Fibroblast of villous mesenchyme (primary cell): ENCODE results near the gene CTXND1. TPM values are rescaled to one million over a fixed set of nuclear protein-coding genes. Genes with fewer than 3 reads are reported as not detected.

Experiments used
- DNase-seq: peaks from one replicate; pipeline ENCODE4 v3.0.0-alpha.2; 2010; ENCODE audit warnings: low read depth
- H3K4me3 ChIP-seq: 2 replicates; pipeline ENCODE4 v1.5.1; 2011; ENCODE audit warnings: low read depth, mild to moderate bottlenecking, low read length
- total RNA-seq: library from RNA; depleted of rRNA; stranded (reverse); fragments of >200 nt; gene quantifications from 2 replicates; pipeline ENCODE4 v1.2.3, GENCODE V29; 2012
- TF ChIP-seq, protein P1 (sequence below): IDR thresholded peaks from 2 replicates; pipeline ENCODE4 v1.5.1; 2012; ENCODE audit warnings: low read depth, mild to moderate bottlenecking, low read length; ENCODE audit not compliant: insufficient read depth

The CTXND1 gene
- total RNA-seq, 1 donor, result not detected

DNA sequence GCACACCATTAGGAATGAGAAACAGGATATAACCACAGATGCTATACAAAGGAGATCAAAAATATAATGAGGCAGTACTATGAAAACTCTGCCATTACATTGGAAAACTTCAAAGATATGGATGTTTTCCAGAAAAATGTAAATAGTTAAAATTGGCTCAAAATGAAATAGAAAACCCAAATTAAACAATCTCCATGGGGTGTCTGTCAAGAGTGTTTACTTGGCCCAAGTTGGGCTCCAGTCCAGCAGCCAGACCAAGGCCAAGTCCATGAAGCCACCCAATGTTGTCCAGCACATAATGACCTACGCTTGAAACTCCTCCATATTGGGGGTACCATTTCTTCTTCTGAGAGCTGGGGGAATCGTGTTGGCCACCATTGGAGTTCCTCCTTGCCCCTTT is 37.1 kb downstream of the CTXND1 start:
- DNase-seq, result no peak

DNA sequence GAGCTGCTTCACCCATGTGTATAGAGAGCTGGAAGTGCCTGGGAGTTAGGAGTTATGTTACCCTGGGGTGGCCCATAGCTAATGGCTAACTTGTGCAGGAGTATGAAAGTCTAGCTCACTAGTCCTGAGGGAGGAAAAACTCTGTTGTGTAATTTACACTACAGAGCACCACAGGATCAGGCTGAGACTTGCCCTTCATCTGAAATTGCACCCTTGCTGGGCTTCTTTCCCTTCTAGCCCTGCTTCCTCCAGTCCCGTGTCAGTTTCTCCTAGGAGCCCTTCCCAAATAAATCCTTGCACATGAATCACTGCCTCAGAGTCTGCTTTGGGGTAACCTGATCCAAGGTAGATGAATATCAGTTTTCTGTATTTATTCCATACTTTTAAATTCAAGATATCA is 40.0 kb downstream of the CTXND1 start:
- TF ChIP-seq, protein P1, sequence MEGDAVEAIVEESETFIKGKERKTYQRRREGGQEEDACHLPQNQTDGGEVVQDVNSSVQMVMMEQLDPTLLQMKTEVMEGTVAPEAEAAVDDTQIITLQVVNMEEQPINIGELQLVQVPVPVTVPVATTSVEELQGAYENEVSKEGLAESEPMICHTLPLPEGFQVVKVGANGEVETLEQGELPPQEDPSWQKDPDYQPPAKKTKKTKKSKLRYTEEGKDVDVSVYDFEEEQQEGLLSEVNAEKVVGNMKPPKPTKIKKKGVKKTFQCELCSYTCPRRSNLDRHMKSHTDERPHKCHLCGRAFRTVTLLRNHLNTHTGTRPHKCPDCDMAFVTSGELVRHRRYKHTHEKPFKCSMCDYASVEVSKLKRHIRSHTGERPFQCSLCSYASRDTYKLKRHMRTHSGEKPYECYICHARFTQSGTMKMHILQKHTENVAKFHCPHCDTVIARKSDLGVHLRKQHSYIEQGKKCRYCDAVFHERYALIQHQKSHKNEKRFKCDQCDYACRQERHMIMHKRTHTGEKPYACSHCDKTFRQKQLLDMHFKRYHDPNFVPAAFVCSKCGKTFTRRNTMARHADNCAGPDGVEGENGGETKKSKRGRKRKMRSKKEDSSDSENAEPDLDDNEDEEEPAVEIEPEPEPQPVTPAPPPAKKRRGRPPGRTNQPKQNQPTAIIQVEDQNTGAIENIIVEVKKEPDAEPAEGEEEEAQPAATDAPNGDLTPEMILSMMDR, result no peak
- no peak overlapping the region for H3K4me3 ChIP-seq
- no peak for DNase-seq

More for the DNA sequence above, 37.1 kb downstream of the CTXND1 start:
- H3K4me3 ChIP-seq, result no peak overlapping the region
- TF ChIP-seq, protein P1, result no peak

DNA sequence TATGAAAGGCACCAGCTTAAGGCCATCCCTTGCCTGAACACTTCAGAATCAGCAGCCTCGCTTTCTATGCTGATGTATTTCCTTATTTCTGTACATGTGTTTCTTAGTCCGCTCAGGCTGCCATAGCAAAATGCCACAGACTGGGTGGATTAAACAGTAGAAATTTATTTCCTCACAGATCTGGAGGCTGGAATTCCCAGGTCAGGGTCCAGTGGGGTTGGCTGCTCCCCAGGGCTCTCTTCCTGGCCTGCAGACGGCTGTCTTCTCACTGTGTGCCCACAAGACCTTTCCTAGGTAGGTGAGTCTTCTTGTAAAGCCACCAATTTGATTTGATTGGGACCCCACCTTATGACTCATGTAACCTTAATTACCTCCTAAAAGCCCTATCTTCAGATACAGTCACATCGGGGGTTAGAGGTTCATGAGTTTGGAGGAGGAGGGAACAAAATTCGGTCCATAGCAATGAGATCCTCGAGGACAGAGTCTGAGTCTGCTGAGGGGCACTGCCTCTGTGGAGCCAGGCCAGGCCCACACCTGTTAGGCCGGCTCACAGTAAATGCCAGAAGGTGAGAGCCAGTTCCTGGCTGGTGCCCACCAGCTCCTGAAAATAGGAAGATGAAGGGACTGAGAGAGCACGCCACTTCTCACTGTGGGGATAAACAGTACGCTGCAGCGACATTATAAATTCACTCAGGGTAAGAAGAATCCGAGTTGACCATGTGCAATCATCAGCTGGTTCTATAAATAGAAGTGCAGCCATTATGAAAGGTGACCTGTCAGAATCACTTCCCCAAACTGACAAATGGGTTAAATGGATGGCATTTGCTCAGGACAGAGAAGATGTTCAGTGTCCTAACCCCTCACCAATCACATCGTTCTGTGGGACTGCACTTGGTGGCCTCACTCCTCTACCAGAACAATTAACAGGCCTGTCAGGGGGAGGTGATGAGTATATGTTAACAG is 41.1 kb downstream of the CTXND1 start:
- no peak for DNase-seq
- no peak overlapping the region for H3K4me3 ChIP-seq

DNA sequence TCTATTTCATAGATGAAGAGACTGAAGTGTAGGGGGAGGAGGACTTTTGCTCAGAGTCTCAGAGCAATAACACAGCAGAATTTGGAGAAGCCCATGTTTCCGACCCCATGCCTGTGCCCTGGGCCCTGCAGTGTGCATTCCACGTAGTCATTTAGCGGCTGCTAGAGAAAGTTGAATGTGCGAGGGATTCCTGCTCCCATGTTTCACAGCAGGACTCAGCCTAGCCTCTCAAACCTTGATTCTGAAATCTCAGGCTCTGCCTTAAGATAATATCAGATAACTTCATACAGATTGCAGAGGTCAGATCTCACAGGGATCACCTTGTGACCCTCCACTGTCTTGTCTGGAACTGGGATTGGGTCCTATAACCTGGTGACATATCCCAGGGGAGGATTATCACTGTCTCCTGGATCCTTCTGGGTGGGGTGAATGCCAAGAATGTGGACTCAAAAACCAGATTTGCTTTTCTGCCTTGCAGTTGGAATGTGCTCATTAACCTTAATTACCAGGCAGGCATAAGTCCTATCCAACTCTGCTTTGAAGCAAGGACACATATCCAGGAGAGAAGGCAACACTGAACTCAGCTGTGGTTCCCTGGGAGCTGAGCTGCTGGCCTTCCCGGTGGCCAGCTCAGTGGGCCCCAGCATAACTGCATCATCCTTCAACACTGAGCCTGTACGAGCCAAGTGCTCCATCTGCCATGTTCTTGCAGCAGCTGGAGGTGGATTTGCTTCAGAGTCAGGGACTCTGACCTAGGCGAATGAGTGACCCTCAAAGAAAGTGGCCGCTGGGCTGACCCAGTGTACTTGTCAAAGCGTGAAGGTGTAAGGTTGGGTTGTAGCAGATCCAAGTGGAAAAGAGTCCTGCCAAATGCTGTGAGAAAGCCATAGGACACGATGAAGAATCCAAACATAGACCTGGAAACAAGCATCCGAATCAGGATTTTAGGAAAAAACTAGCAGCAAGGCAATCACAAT is 43.0 kb downstream of the CTXND1 start:
- no peak overlapping the region for H3K4me3 ChIP-seq
- DNase-seq, result no peak
- TF ChIP-seq, protein P1, result no peak

More for the DNA sequence above, 41.1 kb downstream of the CTXND1 start:
- TF ChIP-seq, protein P1, result no peak

DNA sequence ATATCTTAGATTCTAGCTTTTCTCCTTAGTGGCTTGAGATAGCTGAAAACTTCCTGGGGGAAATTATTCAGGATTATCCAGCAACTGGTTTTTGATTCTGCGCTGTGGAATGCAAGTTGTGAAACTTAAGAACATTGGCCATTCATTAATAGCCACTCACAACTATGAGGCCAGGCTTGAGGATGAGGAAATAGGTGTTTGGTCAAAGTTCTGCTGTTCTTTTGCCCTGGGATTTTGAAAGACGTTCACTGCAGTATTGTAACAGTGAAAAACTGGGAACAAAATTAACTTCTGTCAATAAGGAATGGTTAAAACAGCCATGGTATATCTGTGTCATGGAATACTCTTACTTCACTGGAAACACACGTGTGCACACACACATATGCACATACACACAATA is 44.1 kb downstream of the CTXND1 start:
- H3K4me3 ChIP-seq, result no peak overlapping the region
- TF ChIP-seq, protein P1, result no peak
- peak; percentile 20 for DNase-seq

DNA sequence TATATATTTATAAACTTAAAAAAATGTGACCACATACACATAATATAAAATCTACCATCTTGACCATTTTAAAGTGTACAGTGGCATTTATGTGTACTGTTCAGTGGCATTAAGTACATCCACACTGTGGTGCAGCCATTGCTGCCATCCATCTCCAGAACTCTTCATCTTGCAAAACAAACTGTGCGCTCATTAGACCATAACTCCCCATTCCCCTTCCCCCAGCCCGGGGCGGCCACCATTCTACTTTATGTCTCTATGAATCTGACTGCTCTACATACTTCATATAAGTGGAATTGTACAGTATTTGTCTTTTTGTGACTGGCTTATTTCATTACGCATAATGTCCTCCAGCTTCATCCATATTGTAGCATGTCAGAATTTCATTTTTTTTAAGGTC is 47.8 kb downstream of the CTXND1 start:
- DNase-seq, result no peak
- TF ChIP-seq, protein P1, result no peak
- H3K4me3 ChIP-seq, result no peak overlapping the region
